ENCODE measurements around the gene PKNOX2.

GRCh38 chr11:125155100-125155444, 9.5 kb upstream of the PKNOX2 start:
- TF ChIP-seq CTCF (IDR thresholded peaks at IDR 0.05; ENCODE audit: borderline replicate concordance, extremely low read depth, low read length, poor library complexity, severe bottlenecking) = no peak
- no peak for TF ChIP-seq EZH2 (IDR thresholded peaks at IDR 0.05; ENCODE audit: borderline replicate concordance, low read depth, low read length, severe bottlenecking)
